Measurements from ENCODE around the gene CPLANE2.
"Not testable (repeated sequence)": the region's sequence is repeated elsewhere in the genome, so short reads cannot be mapped to it uniquely, and the experiment has no call there.

CPLANE2 gene

GRCh38 chr1:16199157-16199501 lies 37.9 kb downstream of the CPLANE2 start:
- H3K27ac ChIP-seq (replicated peaks), result no peak overlapping the region
- no peak for DNase-seq (ENCODE audit: low read depth in 1 of 2, low spot score in 1 of 2)
- TF ChIP-seq POLR2AphosphoS5 (IDR thresholded peaks at IDR 0.05; ENCODE audit: low read depth), result no peak
- TF ChIP-seq GABPA (IDR thresholded peaks at IDR 0.05; ENCODE audit: low read depth), result no peak
- TF ChIP-seq CTCF (IDR thresholded peaks at IDR 0.05; ENCODE audit: insufficient read depth, low read length), result no peak
- TF ChIP-seq SPI1 (IDR thresholded peaks at IDR 0.05; ENCODE audit: borderline replicate concordance, low read depth), result no peak
- TF ChIP-seq REST (IDR thresholded peaks at IDR 0.05; ENCODE audit: insufficient replicate concordance, low read depth), result no peak
- no peak overlapping the region for H3K4me3 ChIP-seq (replicated peaks; ENCODE audit: insufficient read depth, low read length)
- H3K27me3 ChIP-seq (ENCODE audit: insufficient read depth, poor library complexity, severe bottlenecking), result no peaks in the 10 kb centered on the region

GRCh38 chr1:16198444-16199156 lies 38.4 kb downstream of the CPLANE2 start:
- Histone ChIP-seq H3K27ac (replicated peaks) (no peak overlapping the region), H3K27me3 (ENCODE audit: insufficient read depth, poor library complexity, severe bottlenecking) (no peaks in the 10 kb centered on the region), H3K4me3 (replicated peaks; ENCODE audit: insufficient read depth, low read length) (no peak overlapping the region)
- TF ChIP-seq CTCF (IDR thresholded peaks at IDR 0.05; ENCODE audit: insufficient read depth, low read length), result no peak
- TF ChIP-seq GABPA (IDR thresholded peaks at IDR 0.05; ENCODE audit: low read depth), result no peak
- TF ChIP-seq POLR2AphosphoS5 (IDR thresholded peaks at IDR 0.05; ENCODE audit: low read depth), result no peak
- TF ChIP-seq REST (IDR thresholded peaks at IDR 0.05; ENCODE audit: insufficient replicate concordance, low read depth), result no peak
- TF ChIP-seq SPI1 (IDR thresholded peaks at IDR 0.05; ENCODE audit: borderline replicate concordance, low read depth), result no peak
- DNase-seq (ENCODE audit: low read depth in 1 of 2, low spot score in 1 of 2), result no peak

- H3K4me3 ChIP-seq (replicated peaks; ENCODE audit: insufficient read depth, low read length), result no peak overlapping the region
- TF ChIP-seq REST (IDR thresholded peaks at IDR 0.05; ENCODE audit: insufficient replicate concordance, low read depth) (no peak), GABPA (IDR thresholded peaks at IDR 0.05; ENCODE audit: low read depth) (no peak), POLR2AphosphoS5 (IDR thresholded peaks at IDR 0.05; ENCODE audit: low read depth) (no peak), CTCF (IDR thresholded peaks at IDR 0.05; ENCODE audit: insufficient read depth, low read length) (no peak), SPI1 (IDR thresholded peaks at IDR 0.05; ENCODE audit: borderline replicate concordance, low read depth) (no peak)
- no peaks in the 10 kb centered on the region for H3K27me3 ChIP-seq (ENCODE audit: insufficient read depth, poor library complexity, severe bottlenecking)
- H3K27ac ChIP-seq (replicated peaks), result no peak overlapping the region
- DNase-seq (ENCODE audit: low read depth in 1 of 2, low spot score in 1 of 2), result no peak
Observed at GRCh38 chr1:16196874-16197273, 40.1 kb downstream of the CPLANE2 start.

GRCh38 chr1:16196139-16196538 lies 40.8 kb downstream of the CPLANE2 start:
- not testable (repeated sequence) for H3K27ac ChIP-seq (replicated peaks); H3K27me3 ChIP-seq (ENCODE audit: insufficient read depth, poor library complexity, severe bottlenecking); H3K4me3 ChIP-seq (replicated peaks; ENCODE audit: insufficient read depth, low read length); DNase-seq (ENCODE audit: low read depth in 1 of 2, low spot score in 1 of 2)
